Epithelial cell of esophagus (primary cell): ENCODE data around the gene RAB13.

Experiments
- DNase-seq: peaks from one replicate; pipeline ENCODE4 v3.0.0; 2010; ENCODE audit warnings: low read depth
- H3K4me3 ChIP-seq: 2 replicates; pipeline ENCODE4 v1.5.1; 2011; ENCODE audit warnings: mild to moderate bottlenecking, low read length, control low read depth
- TF ChIP-seq, protein P1 (sequence below): IDR thresholded peaks from 2 replicates; pipeline ENCODE4 v1.5.1; 2011; ENCODE audit warnings: low read depth, mild to moderate bottlenecking, low read length, control low read depth, inconsistent platforms; ENCODE audit not compliant: insufficient read depth; ENCODE audit errors: missing control alignments

The RAB13 gene

GRCh38 chr1:153938996-153939395, 47.1 kb downstream of the RAB13 start:
- TF ChIP-seq, protein P1, sequence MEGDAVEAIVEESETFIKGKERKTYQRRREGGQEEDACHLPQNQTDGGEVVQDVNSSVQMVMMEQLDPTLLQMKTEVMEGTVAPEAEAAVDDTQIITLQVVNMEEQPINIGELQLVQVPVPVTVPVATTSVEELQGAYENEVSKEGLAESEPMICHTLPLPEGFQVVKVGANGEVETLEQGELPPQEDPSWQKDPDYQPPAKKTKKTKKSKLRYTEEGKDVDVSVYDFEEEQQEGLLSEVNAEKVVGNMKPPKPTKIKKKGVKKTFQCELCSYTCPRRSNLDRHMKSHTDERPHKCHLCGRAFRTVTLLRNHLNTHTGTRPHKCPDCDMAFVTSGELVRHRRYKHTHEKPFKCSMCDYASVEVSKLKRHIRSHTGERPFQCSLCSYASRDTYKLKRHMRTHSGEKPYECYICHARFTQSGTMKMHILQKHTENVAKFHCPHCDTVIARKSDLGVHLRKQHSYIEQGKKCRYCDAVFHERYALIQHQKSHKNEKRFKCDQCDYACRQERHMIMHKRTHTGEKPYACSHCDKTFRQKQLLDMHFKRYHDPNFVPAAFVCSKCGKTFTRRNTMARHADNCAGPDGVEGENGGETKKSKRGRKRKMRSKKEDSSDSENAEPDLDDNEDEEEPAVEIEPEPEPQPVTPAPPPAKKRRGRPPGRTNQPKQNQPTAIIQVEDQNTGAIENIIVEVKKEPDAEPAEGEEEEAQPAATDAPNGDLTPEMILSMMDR: no peak
- H3K4me3 ChIP-seq: no peak overlapping the region
- no peak for DNase-seq

DNA sequence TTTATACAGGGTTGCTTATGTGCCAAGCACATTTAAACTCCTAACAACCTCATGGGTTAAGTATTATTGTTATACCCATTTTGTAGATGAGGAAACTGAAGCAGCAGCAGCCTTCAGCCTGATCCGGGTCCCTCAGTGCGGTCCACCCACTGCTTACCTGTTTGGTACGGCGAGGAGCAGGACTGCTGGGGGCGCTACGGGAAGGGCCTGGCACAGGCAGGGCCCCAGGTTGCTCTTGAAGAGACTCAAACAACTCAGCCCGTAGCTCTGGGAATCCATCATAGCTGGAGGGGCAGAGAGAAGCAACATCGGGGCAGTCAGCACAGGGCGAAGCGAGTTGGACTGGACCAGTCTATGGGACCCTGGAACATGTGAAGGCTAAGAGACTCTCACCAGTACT, 48.8 kb downstream of the RAB13 start:
- TF ChIP-seq, protein P1: no peak
- no peak overlapping the region for H3K4me3 ChIP-seq

GRCh38 chr1:153936011-153936802, 49.9 kb downstream of the RAB13 start:
- TF ChIP-seq, protein P1: no peak
- no peak overlapping the region for H3K4me3 ChIP-seq
- DNase-seq: no peak

More for the DNA sequence above, 48.8 kb downstream of the RAB13 start:
- no peak for DNase-seq

DNA sequence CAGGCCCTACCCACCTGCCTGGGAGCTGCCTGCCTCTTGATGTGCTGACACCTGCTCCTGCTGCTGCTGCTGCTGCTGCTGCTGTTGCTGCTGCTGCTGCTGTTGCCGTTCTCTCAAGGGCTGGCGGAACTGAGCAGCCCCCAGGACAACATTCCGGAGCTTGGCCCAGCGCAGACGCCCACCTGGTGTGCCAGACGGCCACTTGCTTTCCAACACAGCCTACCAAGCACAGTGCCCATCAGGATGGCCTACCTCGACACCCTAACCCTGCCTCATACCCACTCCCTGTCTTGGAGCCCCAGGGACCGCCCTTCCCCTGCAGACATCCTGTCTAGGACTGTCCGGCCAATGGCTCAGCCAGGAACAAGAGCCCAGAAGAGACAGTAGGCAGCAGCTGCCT, 51.4 kb downstream of the RAB13 start:
- TF ChIP-seq, protein P1: no peak
- H3K4me3 ChIP-seq: no peak overlapping the region
- DNase-seq: no peak

DNA sequence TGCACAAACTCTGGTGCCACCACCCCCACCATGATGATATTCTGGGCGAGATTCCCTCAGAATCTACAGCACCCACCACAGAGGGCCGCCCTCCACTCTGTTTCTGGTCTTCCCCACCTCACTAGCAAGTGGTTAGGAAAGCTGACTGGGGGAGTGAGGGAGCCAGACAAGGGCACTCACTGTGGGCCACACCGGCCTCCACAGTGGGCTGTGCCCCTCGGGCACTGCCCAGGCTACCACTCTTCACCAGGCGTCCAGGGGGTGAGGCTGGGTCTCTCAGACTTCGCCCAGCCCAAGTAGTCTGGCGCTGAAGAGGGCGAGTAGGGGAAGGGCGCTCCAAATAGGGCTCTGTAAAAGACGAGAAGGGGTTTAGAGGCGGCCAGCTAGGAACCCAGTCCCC, 52.2 kb downstream of the RAB13 start:
- no peak overlapping the region for H3K4me3 ChIP-seq
- TF ChIP-seq, protein P1: no peak
- DNase-seq: no peak

DNA sequence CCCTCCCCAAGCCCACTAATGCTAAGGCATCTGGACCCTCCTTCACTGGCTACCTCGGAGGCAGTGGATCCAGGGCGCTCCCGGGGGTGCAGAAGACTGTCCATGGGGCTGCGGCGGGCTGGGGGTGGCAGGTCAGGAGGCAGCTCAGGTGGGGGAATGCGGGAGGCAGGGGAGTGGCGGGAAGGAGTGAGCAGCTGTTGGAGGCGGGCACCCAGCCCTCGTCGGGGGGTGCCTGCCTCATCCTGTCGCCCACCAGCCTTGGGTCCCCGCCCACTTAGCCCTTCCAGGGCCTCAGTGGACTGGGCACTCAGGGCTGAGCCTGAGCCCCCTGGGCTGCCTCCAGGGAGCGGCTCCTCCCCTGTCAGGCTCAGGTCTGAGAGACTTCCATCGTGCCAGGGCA, 52.7 kb downstream of the RAB13 start:
- no peak for DNase-seq
- TF ChIP-seq, protein P1: no peak
- no peak overlapping the region for H3K4me3 ChIP-seq
